OCI-M2 (cell line): ENCODE measurements around the gene PROK1.

Source experiments
- DNase-seq: peaks from one replicate; lab custom pipeline; 2025; ENCODE audit not compliant: unreplicated experiment; lab: John Stamatoyannopoulos, UW

The PROK1 gene

GRCh38 chr1:110464340-110464739, 13.4 kb downstream of the PROK1 start:
- no peak for DNase-seq

- no peak for DNase-seq
Measured at GRCh38 chr1:110465038-110465813, 14.3 kb downstream of the PROK1 start.

GRCh38 chr1:110465814-110466380, 14.9 kb downstream of the PROK1 start:
- DNase-seq, result no peak

- no peak for DNase-seq
Measured at GRCh38 chr1:110466646-110467280, 15.8 kb downstream of the PROK1 start.

GRCh38 chr1:110471131-110471530, 20.2 kb downstream of the PROK1 start:
- DNase-seq, result no peak

- no peak for DNase-seq
Measured at GRCh38 chr1:110472546-110472945, 21.6 kb downstream of the PROK1 start.

- DNase-seq, result no peak
Measured at GRCh38 chr1:110474444-110474843, 23.5 kb downstream of the PROK1 start.

GRCh38 chr1:110475362-110476027, 24.5 kb downstream of the PROK1 start:
- no peak for DNase-seq

GRCh38 chr1:110476028-110476765, 25.2 kb downstream of the PROK1 start:
- DNase-seq, result no peak

GRCh38 chr1:110477041-110477440, 26.1 kb downstream of the PROK1 start:
- DNase-seq, result no peak

GRCh38 chr1:110477445-110477957, 26.6 kb downstream of the PROK1 start:
- DNase-seq, result no peak

- no peak for DNase-seq
Measured at GRCh38 chr1:110477967-110478640, 27.2 kb downstream of the PROK1 start.

GRCh38 chr1:110478886-110479285, 27.9 kb downstream of the PROK1 start:
- no peak for DNase-seq

GRCh38 chr1:110480356-110481096, 29.6 kb downstream of the PROK1 start:
- DNase-seq, result no peak

- no peak for DNase-seq
Measured at GRCh38 chr1:110481968-110482623, 31.1 kb downstream of the PROK1 start.

GRCh38 chr1:110482662-110483307, 31.8 kb downstream of the PROK1 start:
- DNase-seq, result no peak

GRCh38 chr1:110483308-110483685, 32.3 kb downstream of the PROK1 start:
- DNase-seq, result no peak

GRCh38 chr1:110484801-110485200, 33.9 kb downstream of the PROK1 start:
- no peak for DNase-seq

GRCh38 chr1:110485725-110486124, 34.8 kb downstream of the PROK1 start:
- DNase-seq, result no peak
